Measurements from ENCODE around the gene PDCD1.

GRCh38 chr2:241885946-241886643, 27.4 kb upstream of the PDCD1 start:
- TF ChIP-seq, protein P1, sequence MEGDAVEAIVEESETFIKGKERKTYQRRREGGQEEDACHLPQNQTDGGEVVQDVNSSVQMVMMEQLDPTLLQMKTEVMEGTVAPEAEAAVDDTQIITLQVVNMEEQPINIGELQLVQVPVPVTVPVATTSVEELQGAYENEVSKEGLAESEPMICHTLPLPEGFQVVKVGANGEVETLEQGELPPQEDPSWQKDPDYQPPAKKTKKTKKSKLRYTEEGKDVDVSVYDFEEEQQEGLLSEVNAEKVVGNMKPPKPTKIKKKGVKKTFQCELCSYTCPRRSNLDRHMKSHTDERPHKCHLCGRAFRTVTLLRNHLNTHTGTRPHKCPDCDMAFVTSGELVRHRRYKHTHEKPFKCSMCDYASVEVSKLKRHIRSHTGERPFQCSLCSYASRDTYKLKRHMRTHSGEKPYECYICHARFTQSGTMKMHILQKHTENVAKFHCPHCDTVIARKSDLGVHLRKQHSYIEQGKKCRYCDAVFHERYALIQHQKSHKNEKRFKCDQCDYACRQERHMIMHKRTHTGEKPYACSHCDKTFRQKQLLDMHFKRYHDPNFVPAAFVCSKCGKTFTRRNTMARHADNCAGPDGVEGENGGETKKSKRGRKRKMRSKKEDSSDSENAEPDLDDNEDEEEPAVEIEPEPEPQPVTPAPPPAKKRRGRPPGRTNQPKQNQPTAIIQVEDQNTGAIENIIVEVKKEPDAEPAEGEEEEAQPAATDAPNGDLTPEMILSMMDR (IDR thresholded peaks at IDR 0.05): no peak
- TF ChIP-seq POLR2AphosphoS5 (IDR thresholded peaks at IDR 0.05): no peak
- no peak for TF ChIP-seq POLR2A (IDR thresholded peaks at IDR 0.05)
- TF ChIP-seq EP300 (IDR thresholded peaks at IDR 0.05): no peak

All from suprapubic skin (tissue), 4 donors.